CD14-positive monocyte (primary cell): ENCODE results near the gene SMPD3. TPM values are rescaled to one million over a fixed set of nuclear protein-coding genes. Genes with fewer than 3 reads are reported as not detected.

Experiments used
- DNase-seq, 3 donors: peaks; one replicate each; pipeline ENCODE4 v3.0.0-alpha.2; 2011 to 2022
- H2AFZ ChIP-seq: 2 replicates; pipeline ENCODE4 v1.6.0; 2012; ENCODE audit warnings: mild to moderate bottlenecking, low read depth, low read length, inconsistent platforms; ENCODE audit not compliant: insufficient read depth, poor library complexity, severe bottlenecking
- H3K27ac ChIP-seq, 2 donors: 1 replicate in 1 of 2; 2 replicates in 1 of 2; pipeline ENCODE4 v1.5.1; 2012 to 2013; ENCODE audit warnings: low read length in 2 of 2, control low read depth in 1 of 2, inconsistent platforms in 1 of 2, low read depth in 1 of 2, mild to moderate bottlenecking in 1 of 2
- H3K27me3 ChIP-seq, 2 donors: one replicate each; pipeline versions ENCODE4 v1.6.0 to v1.6.1; 2011 to 2013; ENCODE audit warnings: low read length in 2 of 2; ENCODE audit not compliant: control insufficient read depth in 2 of 2, insufficient read depth in 2 of 2
- H3K36me3 ChIP-seq, 2 donors: replicated peaks in 1 of 2; 1 replicate in 1 of 2; 2 replicates in 1 of 2; pipeline versions ENCODE4 v1.5.1 to v1.6.1; 2012 to 2013; ENCODE audit warnings: low read length in 2 of 2, control low read depth in 1 of 2, inconsistent platforms in 1 of 2, mild to moderate bottlenecking in 1 of 2; ENCODE audit not compliant: insufficient read depth in 2 of 2, control insufficient read depth in 1 of 2
- H3K4me1 ChIP-seq, 2 donors: 1 replicate in 1 of 2; 2 replicates in 1 of 2; pipeline versions ENCODE4 v1.5.1 to v1.6.1; 2012 to 2013; ENCODE audit warnings: low read length in 2 of 2, control low read depth in 1 of 2, inconsistent platforms in 1 of 2, mild to moderate bottlenecking in 1 of 2, moderate library complexity in 1 of 2; ENCODE audit not compliant: insufficient read depth in 2 of 2, control insufficient read depth in 1 of 2
- H3K4me2 ChIP-seq: replicated peaks from 2 replicates; pipeline ENCODE3; 2012; ENCODE audit warnings: low read length, moderate library complexity, mild to moderate bottlenecking; ENCODE audit not compliant: poor library complexity, severe bottlenecking; ENCODE audit errors: extremely low read depth
- H3K4me3 ChIP-seq, 3 experiments: fragments of 200-600 bp in 1 of 3; sonication (generic) in 1 of 3; replicated peaks in 1 of 3; 1 replicate in 2 of 3; 2 replicates in 1 of 3; pipeline ENCODE4 v1.5.1; 2011 to 2013; ENCODE audit warnings: low read length in 3 of 3, mild to moderate bottlenecking in 3 of 3, control low read depth in 2 of 3, low read depth in 2 of 3, inconsistent platforms in 1 of 3, moderate library complexity in 1 of 3
- H3K79me2 ChIP-seq: 2 replicates; pipeline ENCODE4 v1.6.0; 2012; ENCODE audit warnings: mild to moderate bottlenecking, control low read depth, inconsistent platforms, low read length, moderate library complexity; ENCODE audit not compliant: insufficient read depth
- H3K9ac ChIP-seq: 2 replicates; pipeline ENCODE4 v1.6.0; 2017; ENCODE audit warnings: low read length, mild to moderate bottlenecking; ENCODE audit not compliant: insufficient read depth, poor library complexity, severe bottlenecking
- H3K9me3 ChIP-seq, 2 donors: replicated peaks in 1 of 2; 1 replicate in 1 of 2; 2 replicates in 1 of 2; pipeline versions ENCODE4 v1.5.1 to v1.6.1; 2012 to 2013; ENCODE audit warnings: low read length in 2 of 2, control low read depth in 1 of 2; ENCODE audit not compliant: control insufficient read depth in 1 of 2, insufficient read depth in 1 of 2
- H4K20me1 ChIP-seq: 2 replicates; pipeline ENCODE4 v1.6.0; 2012; ENCODE audit warnings: mild to moderate bottlenecking, low read length, control low read depth, moderate library complexity; ENCODE audit not compliant: insufficient read depth
- H3K27ac Mint-ChIP-seq, 7 donors: one replicate each; pipeline ENCODE4 v1.8.0; 2020; ENCODE audit warnings: mild to moderate bottlenecking in 7 of 7, mixed read lengths in 7 of 7, moderate library complexity in 6 of 7, inconsistent platforms in 2 of 7
- H3K27me3 Mint-ChIP-seq, 3 donors: one replicate each; pipeline ENCODE4 v1.8.0; 2021 to 2022; ENCODE audit warnings: low read depth in 3 of 3, mild to moderate bottlenecking in 3 of 3, mixed read lengths in 3 of 3, moderate library complexity in 3 of 3, inconsistent platforms in 1 of 3
- H3K36me3 Mint-ChIP-seq, 2 donors: one replicate each; pipeline ENCODE4 v1.8.0; 2020; ENCODE audit warnings: mixed read lengths in 2 of 2, inconsistent platforms in 1 of 2, mild to moderate bottlenecking in 1 of 2
- H3K4me1 Mint-ChIP-seq: one replicate; pipeline ENCODE4 v1.8.0; 2020; ENCODE audit warnings: mild to moderate bottlenecking, mixed read lengths
- H3K4me3 Mint-ChIP-seq, 2 donors: one replicate each; pipeline ENCODE4 v1.8.0; 2020; ENCODE audit warnings: mild to moderate bottlenecking in 2 of 2, mixed read lengths in 2 of 2, moderate library complexity in 1 of 2
- H3K9me3 Mint-ChIP-seq, 7 donors: one replicate each; pipeline ENCODE4 v1.8.0; 2020 to 2022; ENCODE audit warnings: mixed read lengths in 7 of 7, mild to moderate bottlenecking in 6 of 7, moderate library complexity in 6 of 7, inconsistent platforms in 2 of 7
- CTCF ChIP-seq: fragments of 200-600 bp; IDR thresholded peaks from one replicate; pipeline ENCODE4 v1.8.0; 2022; ENCODE audit warnings: antibody characterized with exemption, mild to moderate bottlenecking
- WGBS: methylation state at CpG from one replicate; pipeline ENCODE4 v1.1.5; 2013; ENCODE audit warnings: missing lambda C conversion rate; ENCODE audit not compliant: insufficient coverage; 5-methylcytosine and 5-hydroxymethylcytosine counted together
- intact Hi-C, 2 donors: fragments of 100-400 bp; cut with micrococcal nuclease; formaldehyde crosslinking; loops; one replicate each; pipeline versions ENCODE4 v1.15.0 to v1.15.1; 2023
- polyA plus RNA-seq, 3 donors: library from polyadenylated mRNA; depleted of rRNA in 1 of 3; unstranded in 2 of 3; stranded (reverse) in 1 of 3; fragments of 300-500 nt in 2 of 3; fragments of >200 nt in 1 of 3; fragmentation: Illumina TruSeq in 2 of 3; gene quantifications; 1 replicate in 2 of 3; 2 replicates in 1 of 3; pipeline ENCODE4 v1.2.3, GENCODE V29; 2012 to 2021

Gene SMPD3
- polyA plus RNA-seq, 3 donors: 0.40 to 1.1 (median 0.51) TPM

GRCh38 chr16:68365167-68365817 lies 83.0 kb downstream of the SMPD3 start:
- Histone ChIP-seq H2AFZ (peak overlapping the region; percentile 36), H3K27ac (no peak overlapping the region), H3K9me3 (no peaks in the 10 kb centered on the region), H3K4me1 (peaks cover 31 to 34% of the 10 kb centered on the region in 2 donors), H3K9ac (peak overlapping the region; percentile 27), H3K36me3 (no peaks in the 10 kb centered on the region), H3K4me3 (no peak overlapping the region), H3K27me3 (peaks cover 0 to 4% of the 10 kb centered on the region in 2 donors), H3K79me2 (no peaks in the 10 kb centered on the region), H4K20me1 (no peaks in the 10 kb centered on the region), H3K4me2 (peak overlapping the region; percentile 34)
- peak overlapping the region; percentile 45 to 55 for H3K4me3 Mint-ChIP-seq
- peaks cover 18 to 29% (median 24%) of the 10 kb centered on the region in 3 donors for H3K27me3 Mint-ChIP-seq
- WGBS: 27% methylated on average over 16 of the region's 18 CpGs
- H3K36me3 Mint-ChIP-seq: peaks cover 5% of the 10 kb centered on the region in 2 donors
- peak overlapping the region in 2 of 7 donors; percentile 30 to 84 for H3K27ac Mint-ChIP-seq
- no peak for TF ChIP-seq CTCF
- H3K4me1 Mint-ChIP-seq: peaks cover 47% of the 10 kb centered on the region
- intact Hi-C loops: no loop called here
- DNase-seq: peak; percentile 12 to 36 (median 24)
- H3K9me3 Mint-ChIP-seq: peaks cover 0 to under 1% (median 0%) of the 10 kb centered on the region in 7 donors

GRCh38 chr16:68364561-68364998 lies 83.7 kb downstream of the SMPD3 start:
- Mint-ChIP-seq H3K27me3 (peaks cover 18 to 30% (median 24%) of the 10 kb centered on the region in 3 donors), H3K9me3 (no peaks in the 10 kb centered on the region), H3K27ac (peak overlapping the region in 2 of 7 donors; percentile 13 to 30), H3K36me3 (peaks cover 6 to 7% of the 10 kb centered on the region in 2 donors), H3K4me1 (peaks cover 40% of the 10 kb centered on the region), H3K4me3 (no peak overlapping the region)
- Histone ChIP-seq H2AFZ (no peak overlapping the region), H3K4me1 (peaks cover 24 to 27% of the 10 kb centered on the region in 2 donors), H3K9me3 (no peaks in the 10 kb centered on the region), H4K20me1 (no peaks in the 10 kb centered on the region), H3K4me3 (no peak overlapping the region), H3K9ac (peak overlapping the region; percentile 27), H3K79me2 (no peaks in the 10 kb centered on the region), H3K27ac (no peak overlapping the region), H3K27me3 (peaks cover 0 to 4% of the 10 kb centered on the region in 2 donors), H3K36me3 (no peaks in the 10 kb centered on the region), H3K4me2 (no peak overlapping the region)
- intact Hi-C loops: no loop called here
- no peak for DNase-seq
- no peak for TF ChIP-seq CTCF
- whole genome bisulfite sequencing: 76% methylated on average over 10 of the region's 14 CpGs
